Measurements from ENCODE around the gene WFIKKN1. TPM values are rescaled to one million over a fixed set of nuclear protein-coding genes. Genes with fewer than 3 reads are reported as not detected.

WFIKKN1 gene, protein sequence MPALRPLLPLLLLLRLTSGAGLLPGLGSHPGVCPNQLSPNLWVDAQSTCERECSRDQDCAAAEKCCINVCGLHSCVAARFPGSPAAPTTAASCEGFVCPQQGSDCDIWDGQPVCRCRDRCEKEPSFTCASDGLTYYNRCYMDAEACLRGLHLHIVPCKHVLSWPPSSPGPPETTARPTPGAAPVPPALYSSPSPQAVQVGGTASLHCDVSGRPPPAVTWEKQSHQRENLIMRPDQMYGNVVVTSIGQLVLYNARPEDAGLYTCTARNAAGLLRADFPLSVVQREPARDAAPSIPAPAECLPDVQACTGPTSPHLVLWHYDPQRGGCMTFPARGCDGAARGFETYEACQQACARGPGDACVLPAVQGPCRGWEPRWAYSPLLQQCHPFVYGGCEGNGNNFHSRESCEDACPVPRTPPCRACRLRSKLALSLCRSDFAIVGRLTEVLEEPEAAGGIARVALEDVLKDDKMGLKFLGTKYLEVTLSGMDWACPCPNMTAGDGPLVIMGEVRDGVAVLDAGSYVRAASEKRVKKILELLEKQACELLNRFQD
- total RNA-seq (2014; rRNA removed; shearing (Covaris generic)): 0.15 and 0.43 TPM in 2 replicates
- polyA plus RNA-seq (2014; cell fraction: nucleus; rRNA removed): 0.53 TPM in 1 of 2 replicates, not detected in the other

DNA sequence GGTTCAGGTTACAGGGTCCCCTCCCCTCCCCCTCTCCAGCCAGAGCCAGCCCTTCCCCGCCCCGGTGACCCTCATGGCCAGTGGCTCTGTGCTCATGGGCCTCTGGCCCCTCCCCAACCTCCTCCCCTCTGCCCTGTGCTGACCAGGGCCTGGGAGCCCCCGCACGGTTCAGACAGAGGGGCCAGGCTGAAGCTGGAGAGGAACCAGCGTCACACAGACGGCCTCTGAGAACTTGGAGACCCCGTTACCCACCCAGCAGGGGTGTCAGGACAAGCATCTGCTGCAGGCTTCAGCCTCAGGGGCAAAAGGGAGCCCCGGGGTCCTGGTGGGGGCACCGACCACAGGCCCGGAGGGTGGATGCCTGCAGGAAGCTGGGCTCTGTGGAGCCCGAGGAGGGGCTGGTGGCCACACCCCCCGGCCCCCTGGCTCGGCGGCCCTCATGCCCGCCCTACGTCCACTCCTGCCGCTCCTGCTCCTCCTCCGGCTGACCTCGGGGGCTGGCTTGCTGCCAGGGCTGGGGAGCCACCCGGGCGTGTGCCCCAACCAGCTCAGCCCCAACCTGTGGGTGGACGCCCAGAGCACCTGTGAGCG, at the start of gene WFIKKN1:
Gene WFIKKN1, plus strand, starts transcription at position 171 of the 591 bp plus-strand sequence. Its CDS starts 269 bp downstream, at position 440.
- no peak for DNase-seq (ENCODE audit: extremely low read depth, low read depth)

DNA sequence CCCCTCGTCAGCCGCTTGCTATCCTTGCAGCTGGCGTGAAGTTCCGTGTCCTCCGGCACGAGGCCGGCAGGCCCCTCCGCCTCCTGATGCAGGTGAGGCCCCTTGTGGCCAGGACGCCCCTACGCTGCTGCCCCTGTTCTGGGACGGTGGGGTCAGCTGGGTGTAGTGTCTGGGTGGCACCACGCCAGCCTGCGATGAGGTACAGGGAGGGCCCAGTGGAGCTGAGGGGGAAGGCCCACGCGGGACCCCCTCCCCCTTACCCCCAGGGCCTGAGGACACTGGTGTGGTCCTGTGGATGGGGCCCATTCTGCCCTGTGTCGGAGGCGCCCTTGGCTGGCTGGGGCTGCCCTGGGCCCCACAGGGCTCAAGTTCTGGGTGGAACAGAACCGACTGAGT, 48.6 kb upstream of the WFIKKN1 start:
- DNase-seq (ENCODE audit: extremely low read depth, low read depth): no peak

DNA sequence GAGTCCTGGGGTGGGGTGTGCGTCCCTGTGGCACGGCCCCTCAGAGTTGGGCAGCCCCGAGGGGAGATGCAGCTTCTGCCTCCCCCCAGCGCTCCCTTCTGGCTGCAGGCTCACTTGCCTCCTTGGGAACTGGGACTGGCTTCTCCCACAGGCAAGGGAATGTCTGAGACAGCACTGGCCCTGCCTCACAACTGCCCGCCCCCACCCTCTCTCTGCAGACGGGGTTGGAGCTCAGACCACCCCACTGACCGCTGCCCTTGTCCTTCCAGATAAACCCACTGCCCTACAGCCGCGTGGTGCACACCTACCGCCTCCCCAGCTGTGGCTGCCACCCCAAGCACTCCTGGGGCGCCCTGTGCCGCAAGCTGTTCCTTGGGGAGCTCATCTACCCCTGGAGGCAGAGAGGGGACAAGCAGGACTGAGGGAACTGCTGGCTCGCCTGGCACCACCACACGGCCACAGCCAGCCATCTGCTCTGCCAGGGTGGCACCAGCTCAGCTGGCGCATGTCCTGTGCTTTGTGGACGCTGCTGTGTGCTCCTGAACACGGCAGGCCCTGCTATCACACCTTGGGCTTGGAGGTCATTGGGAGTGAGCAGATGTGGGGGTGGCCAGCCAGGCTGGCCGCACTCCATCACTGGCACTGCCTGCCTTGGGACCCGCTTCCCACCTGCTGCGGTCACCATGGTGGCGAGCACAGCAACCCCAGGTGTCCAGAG, 48.0 kb upstream of the WFIKKN1 start:
- no peak for DNase-seq (ENCODE audit: extremely low read depth, low read depth)

DNA sequence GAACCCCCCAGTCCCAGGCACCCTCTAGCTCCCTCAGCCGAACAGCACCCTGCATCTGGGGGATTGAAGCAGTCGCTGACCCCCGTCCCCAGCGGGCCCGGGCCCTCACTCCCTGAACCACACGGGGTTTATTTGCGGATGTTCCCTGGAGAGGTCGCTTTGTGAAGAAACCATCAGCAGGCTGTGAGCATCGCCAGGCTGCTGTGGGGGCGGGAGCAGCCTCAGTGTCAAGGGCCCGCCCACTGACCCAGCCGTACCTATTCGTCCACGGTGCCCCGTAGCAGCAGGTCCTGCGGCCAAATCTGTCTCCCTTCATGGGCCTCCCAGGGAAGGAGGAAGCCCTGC, 47.3 kb upstream of the WFIKKN1 start:
- DNase-seq (ENCODE audit: extremely low read depth, low read depth): no peak

DNA sequence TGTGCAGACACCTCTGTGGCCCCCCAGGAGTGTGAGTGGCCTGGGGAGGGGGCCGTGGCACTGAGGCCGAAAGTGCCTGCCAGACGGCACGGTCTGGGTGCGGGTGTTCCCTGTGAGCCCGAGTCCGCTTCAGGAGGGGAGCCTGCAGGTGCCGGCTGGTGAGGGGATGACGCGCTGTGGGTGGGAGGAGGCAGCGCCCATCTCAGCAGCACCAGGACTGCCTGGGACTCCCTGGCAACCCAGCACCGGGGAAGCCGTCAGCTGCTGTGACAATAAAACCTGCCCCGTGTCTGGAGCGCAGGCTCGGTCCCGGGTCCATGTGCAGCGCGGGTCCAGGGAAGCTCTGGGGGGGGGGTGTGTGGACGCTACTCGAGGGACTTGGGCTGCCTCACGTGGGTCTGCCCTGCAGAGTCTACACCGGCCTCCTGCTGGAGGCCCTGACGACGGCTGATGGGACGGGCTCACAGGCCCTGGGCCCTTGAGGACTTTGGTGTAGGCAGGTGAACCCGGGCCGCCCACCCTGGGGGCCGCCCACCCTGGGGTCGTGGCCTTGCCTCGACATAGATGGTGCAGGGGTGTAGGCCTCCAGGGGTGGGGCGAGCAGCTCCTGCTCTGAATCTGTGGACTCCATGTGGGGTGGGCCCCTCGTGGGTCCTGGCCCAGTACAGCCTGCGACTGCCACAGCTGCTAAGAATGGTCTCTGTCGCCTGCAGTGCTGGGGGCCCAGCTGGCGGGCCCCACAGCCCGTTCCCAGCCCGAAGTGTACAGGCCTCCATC, 46.8 kb upstream of the WFIKKN1 start:
- DNase-seq (ENCODE audit: extremely low read depth, low read depth): no peak

DNA sequence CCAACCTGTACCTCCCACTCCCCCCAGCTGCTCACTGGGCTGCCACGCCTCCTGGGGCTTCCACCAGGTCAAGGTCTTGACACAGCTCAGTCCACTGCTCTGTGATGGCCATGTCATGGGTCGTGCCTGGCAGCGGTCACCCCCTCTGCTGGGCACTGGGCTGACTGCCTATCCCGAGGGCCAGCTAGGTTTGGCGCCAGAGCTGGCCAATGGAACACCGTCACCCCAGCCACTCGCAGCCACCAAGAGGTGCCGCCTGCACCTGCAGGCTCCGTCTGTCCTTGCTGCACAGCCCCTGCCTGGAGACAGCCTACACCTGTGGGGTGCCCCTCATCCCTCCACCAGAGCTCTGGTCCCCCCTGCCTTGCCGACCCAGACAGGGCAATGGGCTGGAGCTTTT, 45.4 kb upstream of the WFIKKN1 start:
- no peak for DNase-seq (ENCODE audit: extremely low read depth, low read depth)

DNA sequence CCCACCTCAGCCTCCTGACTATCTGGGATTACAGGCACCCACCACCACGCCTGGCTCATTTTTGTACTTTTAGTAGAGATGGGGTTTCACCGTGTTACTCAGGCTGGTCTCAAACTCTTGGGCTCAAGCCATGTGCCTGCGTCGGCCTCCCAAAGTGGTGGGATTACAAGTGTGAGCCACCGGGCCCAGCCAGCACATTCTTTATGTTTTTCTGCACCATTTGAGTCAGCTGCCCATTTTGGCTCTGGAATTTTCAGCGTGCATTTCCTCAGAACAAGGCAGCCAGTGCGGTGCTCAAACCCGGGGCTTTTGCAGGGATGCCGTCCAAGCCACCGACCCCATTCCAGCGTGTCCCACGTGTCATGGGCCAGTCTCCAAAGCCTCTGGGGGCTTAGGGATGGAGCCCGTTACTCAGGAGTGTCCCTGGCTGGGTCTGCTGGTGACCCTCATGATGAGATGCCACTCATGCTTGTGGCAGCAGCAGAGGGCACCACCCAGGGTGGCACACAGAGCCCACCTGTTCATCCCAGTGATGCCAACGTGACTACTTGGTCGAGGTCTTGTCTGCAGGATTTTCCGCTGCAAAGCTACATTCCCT, 44.6 kb upstream of the WFIKKN1 start:
- no peak for DNase-seq (ENCODE audit: extremely low read depth, low read depth)

DNA sequence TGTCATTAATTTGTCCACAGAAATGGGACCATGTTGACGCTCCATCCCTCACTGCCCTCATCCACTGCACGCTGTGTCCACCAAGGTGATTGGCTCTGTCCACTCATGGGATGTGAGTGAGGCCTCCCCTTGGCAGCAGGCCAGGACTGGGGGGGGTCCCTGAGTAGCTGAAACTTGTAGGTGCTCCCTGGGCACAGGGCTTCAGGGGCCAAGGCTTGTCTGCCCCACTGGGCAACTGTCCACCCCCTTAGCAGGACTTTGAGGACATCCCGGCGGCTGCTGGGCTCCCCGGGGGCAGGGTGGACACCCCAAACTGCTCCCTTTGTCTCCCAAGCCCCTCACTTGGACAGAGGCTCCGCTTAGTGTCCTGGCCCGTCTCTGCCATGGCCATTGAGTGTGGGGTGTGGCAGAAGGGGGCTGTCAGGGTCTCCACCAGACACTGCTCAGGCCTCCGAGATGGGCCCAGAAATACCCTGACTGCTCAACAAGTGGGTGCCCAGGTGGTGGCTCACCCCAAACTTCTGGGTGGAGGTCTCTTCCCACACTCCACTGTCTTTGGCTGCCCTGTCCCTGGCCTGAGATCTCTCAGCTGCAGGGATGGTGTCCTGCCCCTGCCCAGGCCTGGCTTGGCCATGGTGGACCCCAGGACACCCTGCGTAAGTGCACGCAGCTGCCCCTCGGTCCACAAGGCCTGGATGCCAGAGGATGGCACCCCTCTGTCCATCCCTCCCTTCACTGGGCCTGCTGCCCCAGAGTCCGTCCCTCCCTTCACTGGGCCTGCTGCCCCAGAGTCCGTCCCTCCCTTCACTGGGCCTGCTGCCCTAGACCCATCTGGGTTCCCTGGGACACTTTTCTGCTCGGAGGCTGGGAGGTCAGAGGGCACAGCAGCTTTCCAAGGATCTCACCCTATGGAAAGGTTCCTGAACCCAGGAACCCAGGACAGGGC, 43.9 kb upstream of the WFIKKN1 start:
- no peak for DNase-seq (ENCODE audit: extremely low read depth, low read depth)

DNA sequence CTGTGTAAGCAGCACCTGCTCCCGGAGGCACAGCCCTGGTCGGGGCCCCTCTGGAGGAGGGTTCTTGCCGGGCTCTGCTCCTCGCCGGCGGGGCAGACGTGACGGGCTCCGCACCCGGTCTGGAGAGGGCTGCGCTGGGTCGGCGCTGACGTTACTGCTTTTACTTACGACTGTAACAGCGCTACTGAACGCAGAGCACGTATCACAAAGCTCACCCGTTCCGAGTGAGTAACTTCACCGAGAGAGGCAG, 42.2 kb upstream of the WFIKKN1 start:
- DNase-seq (ENCODE audit: extremely low read depth, low read depth): no peak

DNA sequence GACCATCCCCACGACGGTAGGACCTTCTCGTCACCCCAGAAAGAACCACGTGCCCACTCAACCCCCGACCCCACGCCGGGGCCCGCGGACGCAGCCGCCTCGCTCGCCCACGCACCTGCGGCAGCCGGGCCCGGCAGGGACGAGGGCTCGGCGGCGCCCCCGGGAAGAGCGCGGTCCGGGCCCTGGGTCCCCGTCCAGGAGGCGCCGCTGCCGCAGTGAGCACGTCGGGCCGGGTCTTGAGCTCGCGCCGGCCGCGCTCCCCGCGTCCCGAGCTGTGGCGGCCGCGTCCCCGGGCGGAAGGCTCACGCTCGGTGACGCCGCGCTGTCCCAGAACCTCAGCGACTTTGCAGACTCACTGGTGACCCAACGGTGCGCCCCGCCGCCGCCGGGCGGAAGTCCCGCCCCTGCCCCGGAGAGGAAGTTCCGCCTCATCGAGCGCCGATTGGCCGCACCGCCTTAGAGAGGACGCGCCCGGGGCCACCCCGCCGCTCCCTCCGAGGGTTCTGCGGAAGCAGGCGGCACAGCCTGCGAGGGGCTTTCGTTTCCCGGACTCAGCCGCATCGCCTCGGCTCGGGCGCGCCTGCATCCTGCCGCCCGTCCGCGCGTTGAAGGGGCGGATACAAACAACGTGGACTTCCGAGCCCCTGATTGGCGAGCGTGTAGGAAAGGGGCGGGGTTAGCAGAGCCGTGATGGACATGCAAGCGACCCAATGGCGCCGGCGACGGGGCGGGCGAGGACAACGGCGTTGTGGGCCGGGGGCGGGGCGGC, 41.7 kb upstream of the WFIKKN1 start:
- peak; percentile 94 for DNase-seq (ENCODE audit: extremely low read depth, low read depth)

DNA sequence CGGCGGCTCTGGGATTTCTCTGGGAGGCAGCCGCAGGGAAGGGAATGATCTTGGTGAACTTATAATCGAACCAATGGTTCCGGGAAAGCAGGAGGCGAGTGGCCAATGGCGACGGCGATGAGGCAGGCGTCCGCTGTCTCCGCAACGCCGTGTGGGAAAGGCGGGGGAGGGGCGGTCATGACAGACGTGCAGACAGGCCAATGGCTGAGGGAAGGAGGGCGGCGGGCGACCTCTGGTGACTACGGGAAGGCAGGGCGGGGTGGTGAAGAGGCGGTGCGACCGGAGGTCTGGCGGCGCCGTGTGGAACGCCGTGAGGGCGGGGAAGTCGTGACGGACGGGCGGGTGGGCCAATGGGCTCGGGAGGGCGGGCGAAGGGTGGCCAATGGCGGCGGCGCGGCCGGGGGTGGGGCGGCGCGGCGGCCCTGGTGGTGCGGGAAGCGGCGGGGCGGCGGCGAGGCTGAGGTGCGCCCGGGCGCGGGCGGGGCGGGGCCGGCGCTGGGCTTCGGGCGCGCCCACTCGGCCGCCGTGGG, 41.1 kb upstream of the WFIKKN1 start, which contains the start of gene RAB40C:
Gene RAB40C, plus strand, starts transcription at position 409 of the 530 bp plus-strand sequence. CDS start 226 bp downstream, outside the sequence.
- peak; percentile 96 for DNase-seq (ENCODE audit: extremely low read depth, low read depth)

DNA sequence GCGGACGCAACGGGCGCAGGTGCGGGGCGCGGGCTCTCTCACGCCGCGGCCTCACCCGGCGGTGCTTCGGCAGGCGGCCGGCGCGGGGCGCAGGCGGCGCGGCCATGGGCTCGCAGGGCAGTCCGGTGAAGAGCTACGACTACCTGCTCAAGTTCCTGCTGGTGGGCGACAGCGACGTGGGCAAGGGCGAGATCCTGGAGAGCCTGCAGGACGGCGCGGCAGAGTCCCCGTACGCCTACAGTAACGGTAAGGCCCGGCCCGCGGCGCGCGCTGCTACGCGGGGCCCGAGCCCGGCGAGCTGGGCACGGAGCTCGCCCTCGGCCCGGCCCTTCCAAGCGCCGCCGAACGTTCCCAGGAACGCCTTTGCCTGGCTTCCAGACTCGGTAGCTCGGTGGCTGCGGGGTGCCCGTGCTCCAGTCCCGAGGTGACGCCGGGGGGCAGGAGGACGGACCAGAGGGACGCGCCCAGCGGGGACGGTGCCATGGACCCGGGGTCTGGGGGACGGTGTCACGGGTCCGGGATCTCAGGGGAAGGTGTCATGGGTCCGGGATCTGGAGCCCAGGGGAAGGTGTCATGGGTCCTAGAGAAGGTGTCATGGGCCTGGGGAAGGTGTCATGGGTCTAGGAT, 40.5 kb upstream of the WFIKKN1 start:
- DNase-seq (ENCODE audit: extremely low read depth, low read depth): no peak

DNA sequence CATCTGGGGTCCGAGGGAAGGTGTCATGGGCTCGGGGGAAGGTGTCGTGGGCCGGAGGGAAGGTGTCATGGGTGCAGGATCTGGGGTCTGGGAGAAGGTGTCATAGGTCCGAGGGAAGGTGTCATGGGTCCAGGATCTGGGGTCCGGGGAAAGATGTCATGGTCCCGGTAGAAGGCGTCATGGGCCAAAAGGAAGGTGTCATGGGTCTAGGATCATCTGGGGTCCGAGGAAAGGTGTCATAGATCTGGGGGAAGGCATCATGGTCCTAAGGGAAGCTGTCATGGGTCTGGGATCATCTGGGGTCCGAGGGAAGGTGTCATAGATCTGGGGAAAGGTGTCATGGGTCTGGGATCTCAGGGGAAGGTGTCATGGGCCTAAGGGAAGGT, 40.0 kb upstream of the WFIKKN1 start:
- DNase-seq (ENCODE audit: extremely low read depth, low read depth): no peak

DNA sequence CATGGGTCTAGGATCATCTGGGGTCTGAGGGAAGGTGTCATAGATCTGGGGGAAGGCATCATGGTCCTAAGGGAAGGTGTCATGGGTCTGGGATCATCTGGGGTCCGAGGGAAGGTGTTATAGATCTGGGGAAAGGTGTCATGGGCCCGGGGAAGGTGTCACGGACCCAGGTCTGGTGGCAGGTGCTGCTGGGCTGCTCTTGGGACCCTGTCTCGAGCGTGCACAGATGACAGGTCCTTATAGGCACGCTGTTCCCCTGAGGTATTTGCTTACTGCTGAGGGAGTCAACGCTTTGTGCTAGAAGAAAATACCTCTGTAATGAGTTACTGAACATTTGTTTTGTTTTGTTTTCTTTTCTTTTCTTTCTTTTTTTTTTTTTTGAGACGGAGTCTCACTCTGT, 39.6 kb upstream of the WFIKKN1 start:
- no peak for DNase-seq (ENCODE audit: extremely low read depth, low read depth)

DNA sequence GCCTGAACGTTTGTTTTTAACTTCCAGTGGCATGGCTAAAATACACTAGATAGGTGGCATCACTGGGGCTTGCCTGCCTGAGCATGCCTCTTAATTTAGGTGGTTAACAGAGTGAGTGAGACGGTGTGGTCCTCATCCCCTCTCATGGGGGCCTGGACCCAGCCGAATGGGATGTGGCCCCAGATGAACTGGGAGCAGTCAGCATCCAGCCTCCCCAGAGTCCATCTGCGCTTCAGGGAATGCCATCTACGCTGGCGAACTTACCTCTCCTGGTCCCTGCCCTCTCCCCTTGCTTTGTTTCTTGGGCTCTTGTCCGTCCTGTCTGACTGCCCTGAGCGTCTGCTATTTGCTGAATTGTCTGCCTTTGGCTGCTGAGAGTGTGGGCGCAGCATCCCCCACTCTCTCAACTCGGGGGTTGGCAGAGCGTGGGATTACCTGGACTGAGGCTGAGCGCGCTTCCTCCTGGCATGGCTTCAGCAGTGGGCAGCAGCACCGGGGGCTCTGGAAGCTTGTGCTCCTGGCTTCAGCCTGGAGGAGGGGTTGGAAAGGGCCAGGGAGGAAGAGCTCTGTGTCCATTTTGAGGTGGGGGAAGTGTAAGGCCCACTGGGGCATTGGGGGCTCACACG, 38.8 kb upstream of the WFIKKN1 start:
- no peak for DNase-seq (ENCODE audit: extremely low read depth, low read depth)

DNA sequence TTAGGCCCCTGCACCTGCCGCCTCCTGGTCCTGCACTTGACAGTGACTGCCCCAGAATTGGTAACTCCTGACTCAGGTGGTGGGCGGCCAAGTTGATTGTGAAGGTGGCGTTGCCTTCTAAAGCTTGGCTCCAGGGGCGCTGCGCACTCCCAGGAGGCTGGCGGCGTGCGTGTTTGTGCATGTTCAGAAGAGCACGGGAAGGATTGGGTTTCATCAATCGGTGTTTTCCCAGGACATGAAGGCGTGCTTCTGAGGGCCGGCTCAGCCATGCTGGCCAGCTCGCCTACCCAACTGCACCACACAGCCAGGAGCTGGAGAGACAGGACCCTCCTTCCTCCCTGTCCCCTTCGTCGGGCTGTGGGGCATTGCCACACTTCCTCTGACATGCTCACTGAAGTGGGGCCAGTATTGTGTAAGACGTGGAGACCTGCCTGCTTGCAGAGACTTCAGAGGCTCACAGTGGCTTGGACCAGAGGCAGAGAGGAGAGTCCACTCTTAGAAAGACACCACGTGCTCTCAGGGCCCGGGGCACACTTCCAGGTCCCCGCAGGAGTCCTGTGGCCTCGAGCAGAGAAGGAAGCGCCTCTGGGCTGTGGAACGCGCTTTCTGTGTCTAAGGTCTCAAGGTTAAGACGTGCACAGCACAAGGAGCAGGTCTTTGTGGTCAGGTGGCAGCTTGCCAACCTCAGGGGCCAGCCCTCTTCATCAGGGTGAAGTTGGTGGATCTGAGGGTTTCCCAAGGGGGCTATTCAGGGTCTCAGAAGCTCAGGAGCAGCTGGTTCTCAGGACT, 38.1 kb upstream of the WFIKKN1 start:
- DNase-seq (ENCODE audit: extremely low read depth, low read depth): no peak

DNA sequence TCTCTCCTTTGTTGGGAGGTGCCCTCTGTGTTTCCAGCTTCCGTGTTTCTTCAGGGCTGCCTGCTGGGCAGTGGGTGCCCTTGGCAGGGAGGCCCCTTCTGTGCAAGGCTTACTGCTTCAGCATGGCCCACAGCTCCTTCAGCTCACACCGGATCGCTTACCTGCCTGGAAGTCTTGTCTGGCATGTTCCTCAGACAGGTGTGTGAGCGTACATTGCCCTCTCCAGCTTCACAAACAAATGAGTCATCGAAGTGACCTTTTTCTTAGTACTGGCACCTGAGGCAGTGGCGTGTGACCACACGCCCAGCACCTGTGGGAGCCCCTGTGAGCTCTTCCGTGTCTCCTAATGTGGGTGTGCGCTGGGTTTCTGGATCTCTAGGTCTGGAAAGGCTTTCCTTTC, 37.4 kb upstream of the WFIKKN1 start:
- DNase-seq (ENCODE audit: extremely low read depth, low read depth): no peak
